ENCODE results near the gene ERMAP.
"Not testable (repeated sequence)": the region's sequence is repeated elsewhere in the genome, so short reads cannot be mapped to it uniquely, and the experiment has no call there.

ERMAP gene

GRCh38 chr1:42869751-42870150 is 52.8 kb downstream of the ERMAP start:
- not testable (repeated sequence) for H3K4me3 ChIP-seq (ENCODE audit: low read depth, low read length)

DNA sequence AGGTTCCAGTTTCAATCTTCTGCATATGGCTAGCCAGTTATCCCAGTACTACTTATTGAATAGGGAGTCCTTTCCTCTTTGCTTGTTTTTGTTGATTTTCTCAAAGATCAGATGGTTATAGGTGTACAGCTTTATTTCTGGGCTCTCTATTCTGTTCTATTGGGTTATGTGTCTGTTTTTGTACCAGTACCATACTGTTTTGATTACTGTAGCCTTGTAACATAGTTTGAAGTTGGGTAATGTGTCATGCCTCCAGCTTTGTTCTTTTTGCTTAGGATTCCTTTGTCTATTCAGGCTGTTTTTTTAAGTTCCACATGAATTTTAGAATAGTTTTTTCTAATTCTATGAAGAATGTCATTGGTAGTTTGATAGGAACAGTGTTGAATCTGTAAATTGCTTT is 56.2 kb downstream of the ERMAP start:
- H3K4me3 ChIP-seq (ENCODE audit: low read depth, low read length) = not testable (repeated sequence)

- no peak overlapping the region for H3K4me3 ChIP-seq (ENCODE audit: low read depth, low read length)
Measured at GRCh38 chr1:42873670-42874069, 56.7 kb downstream of the ERMAP start.

DNA sequence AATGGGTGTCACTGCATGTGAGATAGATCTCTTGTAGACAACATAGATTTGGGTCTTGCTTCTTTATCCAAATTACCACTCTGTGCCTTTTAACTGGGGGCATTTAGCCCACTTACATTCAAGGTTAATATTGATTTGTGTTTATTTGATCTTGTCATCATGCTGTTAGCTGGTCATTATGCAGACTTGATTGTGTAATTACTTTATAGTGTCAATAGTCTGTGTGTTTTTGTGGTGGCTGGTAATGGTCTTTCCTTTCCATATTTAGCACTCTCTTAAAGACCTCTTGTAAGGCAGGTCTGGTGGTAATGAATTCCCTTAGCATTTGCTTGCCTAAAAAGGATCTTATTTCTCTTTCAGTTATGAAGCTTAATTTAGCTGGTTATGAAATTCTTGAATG is 59.1 kb downstream of the ERMAP start:
- no peak overlapping the region for H3K4me3 ChIP-seq (ENCODE audit: low read depth, low read length)

GRCh38 chr1:42877380-42877779 is 60.5 kb downstream of the ERMAP start:
- H3K4me3 ChIP-seq (ENCODE audit: low read depth, low read length) = no peak overlapping the region

GRCh38 chr1:42880384-42880783 is 63.5 kb downstream of the ERMAP start:
- H3K4me3 ChIP-seq (ENCODE audit: low read depth, low read length) = no peak overlapping the region

DNA sequence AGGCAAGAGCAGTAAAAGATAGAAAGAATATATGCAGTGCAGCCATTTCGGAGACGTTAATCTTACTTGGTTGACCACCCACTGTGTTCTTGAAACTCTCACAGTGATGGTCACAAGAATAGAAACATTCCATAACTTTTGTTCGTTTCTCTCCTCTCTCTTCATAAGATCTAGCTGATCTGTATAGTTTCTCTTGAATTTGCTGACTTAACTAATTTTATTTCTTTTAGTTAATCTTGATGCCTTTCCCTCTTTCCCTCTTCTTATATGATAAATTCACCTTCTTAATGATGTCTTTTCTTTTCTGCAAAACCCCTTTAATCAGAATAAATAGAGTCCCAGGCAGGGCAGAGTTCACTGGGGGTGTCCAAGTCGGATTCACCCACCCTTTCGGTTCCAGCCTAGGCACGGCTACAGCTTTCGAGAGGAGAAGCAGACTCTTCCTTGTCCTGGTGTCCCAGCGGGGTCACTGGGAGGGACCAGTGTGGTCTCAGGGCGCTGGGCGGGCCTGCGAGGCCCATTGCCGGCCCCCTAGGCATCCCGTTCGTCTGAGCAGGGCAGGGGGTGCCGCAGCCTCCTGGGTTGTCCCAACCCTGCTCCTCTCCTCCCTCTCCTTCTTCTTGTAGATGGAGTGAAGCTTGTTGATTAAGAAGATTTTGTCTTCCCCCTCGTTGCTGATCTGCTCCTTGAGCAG is 69.3 kb downstream of the ERMAP start:
- H3K4me3 ChIP-seq (ENCODE audit: low read depth, low read length) = no peak overlapping the region

- H3K4me3 ChIP-seq (ENCODE audit: low read depth, low read length) = no peak overlapping the region
Measured at GRCh38 chr1:42886800-42887199, 69.9 kb downstream of the ERMAP start.

DNA sequence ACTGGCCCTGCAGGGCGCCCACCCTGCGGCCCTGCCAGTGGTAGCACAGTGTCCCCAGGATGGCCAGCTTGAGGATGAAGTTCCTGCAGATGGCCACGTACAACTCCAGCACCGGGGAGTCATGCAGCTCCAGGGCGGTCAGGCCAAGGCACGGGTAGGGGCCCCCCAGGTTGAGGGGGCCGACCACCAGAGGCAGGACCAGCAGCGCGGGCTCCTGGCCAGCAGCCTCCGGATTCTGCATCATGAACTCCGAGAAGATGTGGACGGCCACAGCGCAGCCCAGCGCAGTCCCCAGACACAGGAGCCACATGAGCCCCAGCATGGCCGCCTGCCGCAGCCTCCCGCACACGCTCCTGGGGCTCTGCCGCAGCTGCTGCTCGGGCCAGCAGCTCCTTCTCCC is 70.4 kb downstream of the ERMAP start:
- no peak overlapping the region for H3K4me3 ChIP-seq (ENCODE audit: low read depth, low read length)

GRCh38 chr1:42888013-42888633 is 71.2 kb downstream of the ERMAP start:
- H3K4me3 ChIP-seq (ENCODE audit: low read depth, low read length) = no peak overlapping the region

DNA sequence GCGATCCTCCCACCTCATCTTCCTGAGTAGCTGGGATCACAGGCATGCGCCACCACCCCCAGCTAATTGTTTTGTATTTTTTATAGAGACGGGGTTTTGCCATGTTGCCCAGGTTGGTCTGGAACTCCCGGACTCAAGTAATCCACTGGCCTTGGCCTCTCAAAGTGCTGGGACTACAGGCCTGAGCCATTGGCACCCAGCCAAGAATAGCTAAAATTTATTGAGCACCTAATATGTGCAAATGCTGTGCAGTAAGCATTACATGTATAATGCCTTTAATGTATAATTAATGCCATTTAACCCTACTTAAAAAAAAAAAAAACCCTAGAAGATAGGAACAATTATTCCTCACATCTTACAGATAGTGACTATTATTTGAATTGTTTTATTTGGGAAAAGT is 72.3 kb downstream of the ERMAP start:
- H3K4me3 ChIP-seq (ENCODE audit: low read depth, low read length) = no peak overlapping the region

GRCh38 chr1:42891465-42892138 is 74.7 kb downstream of the ERMAP start:
- no peak overlapping the region for H3K4me3 ChIP-seq (ENCODE audit: low read depth, low read length)

All from iPS-11a (cell line).